Mesothelial cell of epicardium (in vitro differentiated cells): ENCODE results near the gene ARL10. TPM values are rescaled to one million over a fixed set of nuclear protein-coding genes. Genes with fewer than 3 reads are reported as not detected.

ENCODE experiments used
- DNase-seq, 2 experiments: peaks; one replicate each; pipeline ENCODE4 v3.0.0; 2021; ENCODE audit warnings: low spot score in 2 of 2; ENCODE audit not compliant: unreplicated experiment in 2 of 2
- H3K27ac Mint-ChIP-seq: 2 replicates; pipeline ENCODE4 v1.8.0; 2021; ENCODE audit warnings: mixed read lengths
- H3K27me3 Mint-ChIP-seq: 2 replicates; pipeline ENCODE4 v1.8.0; 2021; ENCODE audit warnings: low read depth, mixed read lengths
- H3K36me3 Mint-ChIP-seq: 2 replicates; pipeline ENCODE4 v1.8.0; 2021; ENCODE audit warnings: mixed read lengths
- H3K4me1 Mint-ChIP-seq: 2 replicates; pipeline ENCODE4 v1.8.0; 2021; ENCODE audit warnings: mixed read lengths
- H3K4me3 Mint-ChIP-seq: 2 replicates; pipeline ENCODE4 v1.8.0; 2021; ENCODE audit warnings: mild to moderate bottlenecking, moderate library complexity, mixed read lengths
- H3K9me3 Mint-ChIP-seq: 2 replicates; pipeline ENCODE4 v1.8.0; 2021; ENCODE audit warnings: mixed read lengths
- CTCF ChIP-seq: fragments of 200-600 bp; sonication (generic); IDR thresholded peaks from one replicate; pipeline ENCODE4 v1.5.0; 2021; ENCODE audit warnings: antibody characterized with exemption; ENCODE audit not compliant: unreplicated experiment
- total RNA-seq: library from RNA; stranded (reverse); gene quantifications from 3 replicates; pipeline ENCODE4 v1.2.1, GENCODE V29; 2021

ARL10 gene
- total RNA-seq, 1 donor from 2014 or later: 46.0 TPM

- DNase-seq: no peak
- H3K27me3 Mint-ChIP-seq: no peaks in the 10 kb centered on the region
- H3K9me3 Mint-ChIP-seq: no peaks in the 10 kb centered on the region
- no peak for TF ChIP-seq CTCF
- no peak overlapping the region for H3K27ac Mint-ChIP-seq
- peaks cover 3% of the 10 kb centered on the region for H3K36me3 Mint-ChIP-seq
- no peak overlapping the region for H3K4me3 Mint-ChIP-seq
- H3K4me1 Mint-ChIP-seq: peaks cover 15% of the 10 kb centered on the region
Measured at GRCh38 chr5:176397736-176398420, 32.6 kb downstream of the ARL10 start.

GRCh38 chr5:176400382-176401156, 35.3 kb downstream of the ARL10 start:
- Mint-ChIP-seq H3K36me3 (peaks cover 6% of the 10 kb centered on the region), H3K27ac (peak overlapping the region; percentile 92), H3K27me3 (no peaks in the 10 kb centered on the region), H3K4me1 (peaks cover 10% of the 10 kb centered on the region), H3K9me3 (no peaks in the 10 kb centered on the region), H3K4me3 (no peak overlapping the region)
- no peak for TF ChIP-seq CTCF
- no peak for DNase-seq

- Mint-ChIP-seq H3K27ac (no peak overlapping the region), H3K4me1 (peaks cover 7% of the 10 kb centered on the region)
Measured at GRCh38 chr5:176401281-176402205, 36.3 kb downstream of the ARL10 start.

GRCh38 chr5:176405656-176406435, 40.6 kb downstream of the ARL10 start:
- Mint-ChIP-seq H3K4me1 (peaks cover 2% of the 10 kb centered on the region), H3K4me3 (no peak overlapping the region), H3K27me3 (no peaks in the 10 kb centered on the region), H3K9me3 (no peaks in the 10 kb centered on the region), H3K36me3 (peaks cover 22% of the 10 kb centered on the region), H3K27ac (no peak overlapping the region)
- DNase-seq: no peak
- TF ChIP-seq CTCF: no peak

More at GRCh38 chr5:176401281-176402205, 36.3 kb downstream of the ARL10 start:
- no peaks in the 10 kb centered on the region for H3K9me3 Mint-ChIP-seq
- H3K4me3 Mint-ChIP-seq: no peak overlapping the region
- no peaks in the 10 kb centered on the region for H3K27me3 Mint-ChIP-seq
- H3K36me3 Mint-ChIP-seq: peaks cover 10% of the 10 kb centered on the region
- no peak for TF ChIP-seq CTCF
- no peak for DNase-seq
